HG03103 (cell line): ENCODE data around the gene ATG9B.

Experiments used
- ATAC-seq: cut with Tn5 transposase; IDR thresholded peaks from one replicate; pipeline ENCODE4 v1.9.1; 2021; ENCODE audit warnings: low read depth; ENCODE audit not compliant: unreplicated experiment

ATG9B gene

DNA sequence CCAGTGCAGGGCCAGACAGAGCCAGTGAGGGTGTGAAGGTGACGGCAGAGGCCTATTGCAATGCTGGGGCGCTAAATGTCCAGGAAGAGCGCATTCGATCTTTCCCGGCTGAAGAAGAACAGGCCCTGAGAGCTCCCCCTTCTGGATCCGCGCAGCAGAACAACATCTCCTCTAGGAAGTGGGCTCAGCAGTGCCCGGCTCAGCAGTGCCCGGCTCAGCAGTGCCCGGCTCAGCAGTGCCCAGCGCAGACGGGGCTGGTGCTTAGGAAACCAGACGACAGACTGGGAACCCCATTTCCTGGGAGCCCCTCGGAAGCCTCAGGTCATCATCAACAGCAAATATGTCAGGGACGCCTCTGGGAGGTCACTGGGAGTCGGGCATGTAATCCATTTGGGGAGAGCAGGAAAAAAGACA, 38.2 kb downstream of the ATG9B start:
- ATAC-seq, result no peak

DNA sequence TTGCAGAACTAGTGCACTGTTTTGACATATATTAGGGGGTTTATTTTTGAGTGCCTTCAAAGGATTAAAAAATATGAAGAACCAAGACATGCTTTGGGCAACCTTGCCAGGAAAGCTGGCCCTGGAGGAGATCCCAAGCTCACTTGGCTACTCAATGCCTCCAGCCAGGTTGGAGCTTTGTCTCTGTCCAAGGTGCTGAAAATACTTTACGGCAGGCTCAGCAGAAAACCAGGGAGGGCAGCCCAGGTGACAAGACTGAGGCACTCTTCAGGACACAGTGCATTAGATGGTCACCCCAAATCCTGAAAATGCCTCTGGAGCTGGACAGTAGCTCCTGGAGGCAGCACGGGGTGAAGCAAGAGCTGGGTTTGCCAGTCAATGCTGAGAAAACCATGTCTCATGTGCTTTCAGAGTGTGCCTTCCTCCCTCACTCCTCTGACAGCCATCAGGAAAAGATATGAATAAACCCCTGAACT, 40.4 kb downstream of the ATG9B start:
- ATAC-seq, result no peak

DNA sequence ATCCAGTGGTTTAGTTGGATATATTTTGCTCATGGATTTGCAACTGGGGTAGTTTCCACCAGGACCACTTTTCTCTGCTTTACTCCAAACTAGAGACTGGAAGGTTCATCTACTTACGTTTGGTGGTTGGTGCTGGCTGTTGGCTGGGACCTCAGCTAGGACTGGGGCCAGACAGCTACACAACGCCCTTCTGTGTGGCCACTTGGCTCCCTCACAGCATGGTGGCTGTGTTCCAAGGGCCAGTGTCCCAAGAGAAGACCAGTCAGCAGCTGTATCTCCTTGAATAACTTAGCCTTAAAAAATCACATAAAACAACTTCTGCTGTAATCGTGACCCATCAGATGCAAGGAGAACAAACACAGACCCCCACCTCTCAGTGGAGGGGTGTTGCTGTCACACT, 41.9 kb downstream of the ATG9B start:
- ATAC-seq, result no peak

DNA sequence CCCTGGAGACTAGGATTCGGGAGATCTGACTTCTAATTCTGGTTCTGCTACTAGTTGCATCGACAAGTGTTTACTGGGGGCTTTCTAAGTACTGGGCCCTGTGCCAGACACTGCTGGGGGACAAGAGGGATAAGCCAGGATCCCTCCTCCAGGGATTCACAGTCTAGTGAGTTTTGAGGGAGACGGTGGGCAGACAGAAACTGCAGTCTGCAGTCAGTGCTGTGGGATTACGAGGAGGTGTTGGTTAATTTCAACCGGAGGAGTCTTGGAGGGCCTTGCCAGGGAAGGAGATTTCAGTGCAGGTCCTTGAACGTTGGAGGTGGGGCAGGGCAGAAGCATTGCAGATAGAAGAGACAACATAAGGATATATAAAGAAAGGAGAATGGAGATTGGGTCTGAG, 42.6 kb downstream of the ATG9B start:
- no peak for ATAC-seq

DNA sequence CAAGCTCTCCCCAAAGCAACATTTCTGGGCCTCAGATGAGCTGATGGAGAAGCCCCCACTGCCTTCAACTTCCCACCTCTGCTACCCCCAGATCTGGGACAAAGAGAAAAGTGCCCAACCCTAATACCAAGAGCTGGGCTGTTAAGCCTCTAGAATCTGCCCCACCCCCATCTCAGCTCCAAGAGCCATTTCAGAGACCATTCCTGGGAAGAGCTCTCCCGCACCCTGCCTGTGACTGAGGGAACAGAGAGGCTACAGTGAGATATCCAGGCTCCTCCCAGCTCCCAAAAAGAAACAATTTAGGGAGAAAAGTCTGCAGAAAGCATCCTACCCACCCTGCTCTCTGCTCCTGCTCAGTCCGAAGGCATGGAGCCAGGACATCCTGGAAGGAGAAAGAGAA, 43.6 kb downstream of the ATG9B start:
- ATAC-seq, result no peak

DNA sequence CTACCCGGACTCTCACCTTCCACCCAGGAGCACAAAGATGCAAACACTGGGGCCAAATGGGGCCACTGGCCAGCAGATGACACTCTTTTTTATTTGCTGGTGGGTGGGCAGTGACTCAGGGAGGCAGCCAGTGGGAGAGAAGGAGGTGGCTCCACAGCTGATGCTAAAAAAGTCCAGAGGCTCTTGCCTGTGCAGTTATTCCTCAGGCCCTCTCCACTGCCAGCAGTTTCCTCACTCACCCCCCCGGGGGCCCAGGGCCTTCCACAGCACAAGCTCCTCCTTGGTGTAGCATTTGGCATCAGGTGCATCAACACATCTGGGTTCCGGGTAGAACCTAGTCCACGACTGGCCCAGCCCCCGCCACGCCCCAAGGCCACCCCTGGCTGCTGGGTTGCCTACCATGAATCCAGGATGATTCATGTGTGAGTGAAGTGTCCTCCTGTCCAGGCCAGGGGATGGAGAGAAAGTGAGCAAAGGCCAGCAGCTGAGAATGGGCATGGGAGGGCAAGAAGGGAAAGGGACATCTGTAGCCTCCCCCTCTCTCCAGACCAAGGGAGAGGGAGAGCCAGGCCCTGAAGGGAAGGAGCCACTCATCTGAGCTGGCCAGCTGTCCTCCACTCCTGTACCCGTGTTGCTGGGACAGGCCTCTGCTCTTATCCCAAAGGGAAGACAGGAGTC, 44.4 kb downstream of the ATG9B start:
- no peak for ATAC-seq

DNA sequence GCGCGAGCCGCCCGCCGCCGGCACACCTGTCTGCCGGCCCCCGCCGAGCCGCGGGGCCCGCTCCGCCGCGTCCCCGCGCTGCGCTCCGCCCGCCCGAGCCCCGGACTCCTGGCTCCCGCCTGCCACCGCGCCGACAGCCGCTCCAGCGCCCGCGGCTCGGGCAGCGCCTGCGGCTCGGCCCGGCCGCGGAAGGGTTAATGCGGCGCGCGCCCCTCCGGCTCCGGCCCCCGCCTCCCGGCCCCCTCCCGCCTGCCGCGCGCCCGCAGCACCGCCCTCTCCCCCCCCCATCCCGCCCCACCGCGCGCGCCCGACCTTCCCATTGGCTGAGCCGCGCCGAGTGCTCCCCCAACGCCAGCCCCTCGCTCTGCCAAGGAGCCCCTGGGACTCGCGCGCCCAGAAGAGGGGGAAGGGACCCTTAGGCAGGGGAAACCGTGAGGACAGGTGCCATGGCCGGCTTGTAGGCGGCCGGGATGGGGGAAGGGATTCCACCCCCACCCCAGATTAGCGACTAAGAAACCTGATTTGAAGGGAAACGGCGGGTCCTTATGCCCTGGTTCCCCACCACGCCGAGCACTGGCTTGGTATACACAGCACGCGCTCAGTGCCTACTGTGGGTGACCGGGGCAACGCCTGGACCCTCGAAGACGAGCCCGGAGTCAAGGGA, 46.0 kb downstream of the ATG9B start, which contains the start of gene KCNH2:
Gene KCNH2 (minus strand): TSS at position 196 of the 664 bp plus-strand sequence. CDS start 408 bp downstream, outside the sequence.
- ATAC-seq, result no peak

DNA sequence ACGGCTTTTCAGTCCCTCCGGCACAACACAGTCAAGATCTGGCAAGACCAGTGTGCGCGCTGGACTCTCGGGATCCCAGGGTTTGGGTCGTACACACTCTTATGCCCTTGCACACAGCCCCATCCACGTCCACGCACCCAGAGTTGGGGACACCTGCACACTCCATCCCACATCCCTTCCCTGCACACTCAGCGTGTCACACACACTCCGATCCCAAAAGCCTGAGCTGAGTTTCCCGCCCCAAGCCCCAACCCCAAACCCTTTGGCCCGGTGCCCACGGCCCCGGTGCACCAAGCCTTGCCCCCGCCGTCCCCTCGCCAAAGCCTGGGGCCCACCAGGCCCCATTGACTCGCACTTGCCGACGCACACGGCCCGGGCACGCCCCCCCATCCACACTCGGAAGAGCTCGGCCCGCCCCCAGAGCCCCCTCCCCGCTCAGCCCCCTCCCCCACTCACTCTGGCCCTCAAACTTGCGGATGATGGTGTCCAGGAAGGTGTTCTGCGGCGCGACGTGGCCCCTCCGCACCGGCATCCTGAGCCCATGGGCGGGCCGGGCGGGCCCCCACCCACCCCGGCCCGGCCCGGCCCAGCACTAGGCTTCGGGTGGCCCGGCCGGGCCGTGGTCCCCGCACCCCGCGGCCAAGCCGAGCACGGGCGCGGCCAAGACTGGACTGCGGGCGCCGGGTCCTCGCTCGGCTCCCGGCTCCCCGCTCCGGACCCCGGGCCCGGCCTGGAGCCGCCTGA, 46.7 kb downstream of the ATG9B start:
- no peak for ATAC-seq

DNA sequence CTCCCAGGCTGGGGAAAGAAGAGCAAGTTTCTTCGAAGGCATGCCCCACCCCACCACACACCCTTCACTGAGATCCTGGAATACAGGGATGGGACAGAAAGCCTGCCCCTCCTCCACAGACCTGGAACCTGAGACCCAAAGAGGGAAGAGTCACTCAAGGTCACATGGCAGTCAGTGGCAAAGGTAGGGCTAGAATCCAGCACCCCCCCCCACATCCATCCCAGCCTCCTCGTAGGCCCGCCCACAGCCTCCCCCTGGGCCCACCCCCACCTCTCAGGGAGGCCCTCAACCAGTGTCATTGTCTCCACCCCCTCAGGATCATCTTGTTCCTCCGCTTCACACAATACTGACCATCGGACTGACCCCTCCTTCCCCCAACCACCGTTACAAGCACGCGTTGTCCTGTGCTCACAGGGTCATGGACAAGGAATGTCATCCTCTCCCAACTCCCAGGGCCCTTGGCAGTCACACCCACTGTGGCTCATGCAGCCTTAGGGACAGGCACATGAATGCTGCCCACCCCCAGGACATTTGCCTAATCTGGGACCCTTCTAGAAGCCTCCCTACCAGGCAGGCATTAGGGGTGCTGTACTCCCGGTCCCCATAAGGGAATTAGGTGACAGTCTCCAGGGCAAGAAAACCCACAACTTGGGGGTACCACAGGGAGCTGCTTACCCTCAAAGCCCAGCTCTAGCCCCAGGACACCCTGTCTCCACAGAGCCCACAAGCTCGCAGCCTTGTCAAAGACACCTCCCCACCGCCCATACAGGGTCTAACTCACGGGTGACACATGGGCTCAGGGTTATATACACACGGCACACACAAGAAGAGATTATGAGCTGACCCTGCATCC, 47.5 kb downstream of the ATG9B start:
- ATAC-seq, result no peak

DNA sequence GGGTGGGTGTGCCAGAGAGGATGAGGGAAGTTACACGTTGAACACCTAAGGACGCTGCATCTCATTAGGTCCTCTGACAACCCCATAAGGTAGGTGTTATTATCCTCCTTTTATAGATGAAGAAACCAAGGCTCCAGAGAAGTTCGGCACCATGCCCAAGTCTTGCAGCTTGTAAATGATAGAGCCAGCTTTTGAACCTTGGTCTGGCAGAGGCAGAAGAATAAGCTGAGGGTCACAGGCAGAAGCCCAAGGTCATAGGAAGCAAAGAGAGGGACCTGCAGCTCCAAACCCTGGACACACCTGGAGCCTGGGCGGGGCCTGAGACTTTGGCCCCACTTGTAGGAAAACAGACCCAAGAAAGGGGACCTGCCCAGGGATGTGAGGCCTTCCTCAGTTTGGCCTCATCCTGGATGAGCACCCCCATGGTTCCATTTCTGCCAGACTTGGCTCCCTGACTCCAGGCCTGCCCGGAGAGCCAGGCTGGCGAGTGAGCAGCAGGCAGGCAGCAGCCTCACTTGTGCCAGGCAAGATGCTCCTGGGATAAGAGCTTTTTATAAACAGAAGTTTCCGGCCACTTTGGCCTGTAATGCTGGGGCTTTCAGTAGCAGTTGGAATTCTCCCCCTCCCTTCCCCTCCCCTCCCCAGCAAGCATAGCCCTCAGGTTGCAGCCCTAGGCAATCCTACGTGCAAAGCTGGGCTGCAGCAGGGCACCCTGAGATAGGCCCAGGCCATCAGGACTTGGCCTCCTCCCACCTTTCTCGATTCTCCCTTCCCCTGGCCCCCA, 48.6 kb downstream of the ATG9B start:
- ATAC-seq, result no peak

DNA sequence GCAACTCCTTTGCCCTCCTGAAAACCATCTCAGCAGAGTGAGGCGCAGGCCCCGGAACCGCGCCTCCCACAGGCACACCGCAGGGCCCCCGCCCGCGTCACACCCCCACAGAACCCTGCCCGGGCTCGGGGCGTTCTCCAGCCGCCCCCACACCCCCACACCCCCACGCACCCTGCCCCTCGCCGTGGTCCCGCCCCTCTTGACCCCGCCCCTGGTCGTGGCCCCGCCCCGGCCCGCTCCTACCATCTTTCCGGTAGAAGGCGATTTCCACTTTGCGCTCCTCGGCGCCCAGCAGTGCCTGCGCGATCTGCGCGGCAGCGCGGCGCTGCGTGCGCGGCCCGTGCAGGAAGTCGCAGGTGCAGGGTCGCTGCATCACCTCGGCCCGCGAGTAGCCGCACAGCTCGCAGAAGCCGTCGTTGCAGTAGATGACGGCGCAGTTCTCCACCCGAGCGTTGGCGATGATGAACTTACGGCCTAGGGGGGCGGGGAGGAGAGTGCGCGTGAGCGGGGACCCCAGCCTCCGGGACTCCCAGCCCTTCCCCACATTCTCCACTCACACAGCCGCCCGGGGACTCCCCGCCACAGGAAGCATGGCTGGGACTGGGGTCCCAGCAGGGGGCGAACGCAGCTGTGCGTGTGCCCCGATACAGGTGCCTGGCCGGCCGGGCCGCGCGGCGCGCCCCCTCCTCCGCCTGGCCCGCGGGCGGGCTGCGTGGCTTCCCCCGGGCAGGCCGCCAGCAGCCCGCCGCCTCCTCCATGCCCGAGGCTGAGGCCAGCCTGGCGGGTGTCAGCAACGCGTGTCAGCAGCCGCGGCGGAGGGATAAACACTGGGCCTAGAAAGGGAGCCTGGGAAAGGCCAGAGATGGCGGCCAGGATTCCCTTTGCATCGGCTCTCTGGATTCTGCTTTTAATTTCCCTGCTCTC, 49.6 kb downstream of the ATG9B start:
- no peak for ATAC-seq

DNA sequence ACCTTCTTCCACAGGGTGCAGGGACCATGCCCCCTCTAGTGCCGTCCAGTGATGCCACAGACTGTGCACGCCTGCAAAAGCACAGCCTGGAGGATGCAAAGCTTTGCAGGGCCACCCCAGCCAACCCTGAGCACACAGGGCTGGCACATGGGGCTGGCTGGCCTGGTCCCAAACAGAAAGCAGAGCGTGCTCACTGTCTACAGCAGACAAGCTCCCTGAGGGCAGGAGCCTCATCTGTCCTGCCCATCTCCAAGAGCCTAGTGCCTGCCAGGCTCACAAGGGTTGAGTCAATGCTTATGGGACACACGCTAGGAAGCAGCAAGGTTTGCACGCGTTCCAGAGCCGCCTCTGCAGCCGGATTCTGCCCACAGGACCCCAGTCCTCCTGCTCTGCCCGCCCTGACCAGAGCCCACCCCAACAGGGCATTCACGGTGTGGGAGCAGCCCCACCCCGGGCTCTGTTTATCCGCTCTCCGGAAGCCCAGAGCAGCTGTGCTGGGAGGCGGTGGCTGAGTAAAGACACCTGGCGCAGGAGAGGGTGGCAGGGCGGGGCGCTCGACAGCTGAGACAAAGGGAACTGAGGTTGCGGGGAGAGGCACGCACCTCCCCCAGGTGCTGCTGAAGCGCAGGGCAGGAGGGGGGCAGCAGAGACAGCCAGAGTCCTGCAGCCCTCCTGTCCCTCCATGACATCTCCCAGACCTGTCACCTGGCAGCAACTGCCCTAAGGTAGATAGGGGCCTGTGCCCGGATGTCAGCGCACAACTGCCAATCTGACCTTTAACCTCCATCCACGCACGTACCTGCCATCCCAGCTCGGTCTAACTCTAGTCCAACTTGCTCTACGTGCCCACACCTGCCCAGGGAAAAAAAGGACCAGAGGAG, 50.5 kb downstream of the ATG9B start:
- ATAC-seq, result no peak

DNA sequence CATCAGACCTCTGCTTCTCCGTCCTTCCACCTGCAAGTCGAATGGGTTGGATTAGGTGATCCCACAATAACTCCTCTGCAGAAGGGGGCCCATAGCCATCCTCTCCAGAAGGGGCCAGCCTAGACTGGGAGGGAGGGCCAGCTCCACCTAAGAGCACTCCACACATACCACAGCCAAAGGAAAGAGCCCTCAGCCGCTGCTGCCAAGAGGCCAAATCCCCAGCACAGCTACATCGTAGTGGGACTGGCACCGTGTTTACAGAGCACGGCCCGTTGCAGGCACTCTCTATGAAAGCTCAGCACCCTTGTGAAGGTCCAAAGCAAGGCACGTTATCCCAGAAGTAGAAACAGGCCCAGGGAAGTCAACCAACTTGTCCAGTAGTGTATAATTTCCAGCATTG, 51.6 kb downstream of the ATG9B start:
- no peak for ATAC-seq

DNA sequence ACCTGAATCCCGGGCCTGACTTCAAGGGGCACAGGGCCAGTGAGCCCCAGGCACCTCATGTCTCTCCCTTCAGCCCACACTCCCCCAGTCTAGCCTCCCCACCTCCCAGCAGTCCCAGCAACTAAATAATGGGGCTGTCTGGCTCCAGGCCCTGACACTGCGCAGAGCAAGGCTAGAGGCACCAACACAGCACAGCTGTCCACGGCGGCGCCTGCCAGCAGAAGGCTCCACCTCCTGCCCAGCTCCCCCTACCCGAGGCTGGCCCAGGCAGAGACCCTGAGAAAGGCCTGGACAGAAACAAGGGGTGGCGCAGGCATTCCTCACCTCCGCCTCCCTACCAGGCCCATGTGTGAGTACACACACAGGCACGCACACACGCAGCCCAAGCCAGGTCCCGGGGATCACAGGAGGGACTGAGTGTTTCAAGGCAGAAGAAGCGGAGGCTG, 52.2 kb downstream of the ATG9B start:
- ATAC-seq, result no peak

DNA sequence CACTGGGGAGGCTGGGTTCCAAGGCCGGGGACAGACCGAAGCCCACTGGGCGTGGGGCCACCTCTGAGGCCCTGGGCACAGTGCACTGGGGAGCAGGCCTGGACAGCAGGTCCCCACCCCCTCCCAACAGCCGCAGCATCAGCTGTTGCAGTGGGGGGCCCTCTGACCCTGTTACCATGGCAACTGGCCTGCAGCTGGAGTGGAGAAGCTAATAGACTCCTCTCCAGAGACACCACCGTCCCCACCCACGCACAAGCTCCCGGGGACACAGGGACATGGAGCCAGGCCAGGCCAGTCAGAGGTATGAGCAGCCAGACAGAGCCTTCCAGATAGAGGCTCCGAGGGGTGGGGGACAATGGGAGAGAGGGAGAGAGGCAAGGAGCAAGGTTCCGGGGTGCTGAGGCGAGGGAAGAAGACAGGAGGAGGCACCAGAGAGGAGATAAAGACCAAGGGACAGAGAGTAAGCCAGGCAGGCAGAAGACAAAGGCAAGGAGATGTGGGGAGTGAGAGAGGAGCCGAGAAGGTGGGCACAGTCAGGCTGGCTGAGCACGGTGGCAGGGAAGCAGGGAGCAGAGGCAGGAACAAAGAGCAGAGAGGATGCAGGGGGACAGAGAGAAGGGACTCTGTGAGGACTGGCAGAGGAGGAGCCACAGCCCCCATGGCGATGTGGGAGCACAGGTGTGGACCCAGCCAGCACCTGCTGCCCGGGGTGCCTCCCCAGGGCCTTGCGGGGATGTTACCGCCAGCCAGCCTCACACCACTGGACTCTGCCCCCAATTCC, 52.9 kb downstream of the ATG9B start:
- ATAC-seq, result no peak

DNA sequence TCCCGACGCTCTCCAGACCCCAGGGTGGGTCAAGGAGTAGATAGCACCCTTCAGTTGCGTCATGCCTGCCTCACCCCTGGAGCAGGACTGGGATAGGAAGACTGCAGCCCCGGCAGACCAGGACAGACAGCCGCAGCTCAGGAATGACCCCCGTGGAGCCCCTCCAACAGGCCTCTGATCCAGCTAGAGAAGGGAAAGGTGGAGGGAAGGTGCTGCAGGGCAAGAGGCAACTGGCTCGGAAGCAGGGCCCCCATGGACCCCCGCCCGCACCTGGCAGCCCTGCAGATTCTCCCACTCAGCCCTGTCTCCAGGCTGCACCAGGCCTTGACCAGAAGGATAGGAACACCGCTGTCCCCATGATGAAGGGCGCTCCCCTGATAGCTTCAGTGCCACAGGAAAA, 53.9 kb downstream of the ATG9B start:
- no peak for ATAC-seq

DNA sequence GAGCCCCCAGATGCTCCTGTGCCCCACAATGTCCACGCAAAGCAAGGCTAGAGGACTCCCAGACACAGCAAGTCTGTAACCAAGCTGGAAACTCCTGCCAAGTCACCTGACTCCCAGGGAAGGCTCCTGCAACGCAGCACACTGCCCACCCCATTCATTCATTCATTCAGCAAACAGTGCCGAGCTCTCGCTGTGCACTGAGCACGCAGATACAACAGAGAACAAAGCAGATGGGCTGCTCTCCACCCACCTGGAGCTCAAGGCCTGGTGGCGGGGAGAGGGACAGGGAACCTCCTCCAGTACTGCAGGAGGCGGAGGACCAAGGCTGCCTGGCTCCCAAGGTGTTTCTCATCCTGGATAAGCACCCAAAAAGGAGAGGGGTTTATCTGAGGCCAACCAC, 54.8 kb downstream of the ATG9B start:
- ATAC-seq, result no peak
